Measurements from ENCODE around the gene MOB3B.

The MOB3B gene

DNA sequence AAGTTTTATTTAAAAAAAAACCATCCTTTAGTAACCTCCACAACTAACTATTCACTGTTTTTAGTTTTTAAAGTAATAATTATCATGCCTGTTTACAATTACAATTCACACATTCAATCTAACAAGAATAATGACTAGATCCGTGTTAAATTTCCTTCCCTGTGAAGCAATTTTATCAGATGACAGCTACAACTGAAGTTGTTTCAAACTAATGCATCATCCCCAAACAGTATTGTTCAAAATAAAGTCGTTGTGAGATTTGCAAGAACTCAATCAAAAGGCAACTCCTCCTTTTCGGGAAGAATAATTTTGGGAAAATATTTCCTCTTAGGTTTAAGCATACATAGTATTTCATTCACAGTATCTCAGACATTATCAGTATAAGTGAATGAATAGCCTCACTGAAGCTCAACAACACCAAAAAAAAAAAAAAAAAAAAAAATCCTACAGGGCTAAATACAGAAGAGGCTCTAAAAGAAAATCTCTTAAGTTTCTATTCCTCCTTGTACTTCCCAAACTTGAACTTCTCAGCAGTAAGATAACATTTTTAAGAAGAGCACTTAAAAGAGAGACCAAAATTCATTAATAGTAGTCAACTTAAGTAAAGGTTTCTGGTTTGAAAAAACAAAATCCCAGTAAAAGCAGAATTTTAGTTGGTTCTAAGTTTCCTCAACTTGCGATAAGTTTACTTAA, 34.3 kb upstream of the MOB3B start:
- Histone ChIP-seq H3K4me3 (ENCODE audit: low read depth in 1 of 2, low read length in 2 of 2) (no peak overlapping the region), H3K36me3 (ENCODE audit: insufficient read depth, low read length) (peaks cover 10% of the 10 kb centered on the region), H3K9ac (ENCODE audit: low read length) (no peak overlapping the region), H3K9me3 (ENCODE audit: low read length) (no peaks in the 10 kb centered on the region), H3K27me3 (ENCODE audit: control insufficient read depth in 1 of 2, insufficient read depth in 2 of 2, low read length in 2 of 2) (no peaks in the 10 kb centered on the region), H3K4me1 (ENCODE audit: insufficient read depth, low read length) (peaks cover 4% of the 10 kb centered on the region), H3K27ac (ENCODE audit: low read depth, low read length) (no peak overlapping the region)

DNA sequence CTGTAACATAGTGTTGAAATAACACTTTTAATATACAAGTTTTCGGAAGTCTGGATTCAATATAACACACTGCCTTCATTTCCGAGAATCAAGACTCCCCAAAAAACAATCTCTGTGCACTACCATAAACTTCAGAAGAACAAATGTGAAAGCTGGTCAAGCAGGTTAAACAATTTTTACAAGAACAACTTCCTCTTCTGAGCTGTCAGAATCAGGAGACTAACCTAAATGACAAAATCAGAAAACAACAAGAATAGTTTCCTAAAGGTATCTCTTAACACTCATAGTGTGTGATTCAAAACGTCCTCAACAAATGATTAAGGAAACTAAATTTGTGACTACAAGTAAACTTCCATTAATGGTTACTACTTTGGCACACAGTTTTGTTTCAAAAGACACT, 32.1 kb upstream of the MOB3B start:
- Histone ChIP-seq H3K4me3 (ENCODE audit: low read depth in 1 of 2, low read length in 2 of 2) (no peak overlapping the region), H3K4me1 (ENCODE audit: insufficient read depth, low read length) (peaks cover 4% of the 10 kb centered on the region), H3K9me3 (ENCODE audit: low read length) (no peaks in the 10 kb centered on the region), H3K36me3 (ENCODE audit: insufficient read depth, low read length) (peaks cover 20% of the 10 kb centered on the region), H3K9ac (ENCODE audit: low read length) (no peak overlapping the region), H3K27me3 (ENCODE audit: control insufficient read depth in 1 of 2, insufficient read depth in 2 of 2, low read length in 2 of 2) (no peaks in the 10 kb centered on the region), H3K27ac (ENCODE audit: low read depth, low read length) (no peak overlapping the region)

DNA sequence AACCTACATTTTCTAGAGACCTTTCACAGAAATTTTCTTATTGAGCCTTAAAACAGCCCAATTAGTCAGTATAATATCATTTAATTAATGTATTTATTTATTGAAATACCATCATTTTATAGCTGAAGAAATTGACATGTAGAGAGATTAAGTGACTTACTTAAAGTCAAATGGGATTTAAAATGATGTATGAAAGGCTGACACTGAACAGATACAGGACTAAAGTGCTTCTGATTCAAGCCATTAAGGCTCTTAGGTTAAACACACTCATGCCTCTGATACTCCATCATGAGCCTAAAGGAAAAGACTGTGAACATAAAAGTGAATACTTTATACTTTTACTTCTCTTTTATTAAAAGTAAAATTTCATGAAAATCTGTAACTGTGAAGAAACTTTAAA, 30.8 kb upstream of the MOB3B start:
- Histone ChIP-seq H3K36me3 (ENCODE audit: insufficient read depth, low read length) (peaks cover 26% of the 10 kb centered on the region), H3K4me3 (ENCODE audit: low read depth in 1 of 2, low read length in 2 of 2) (no peak overlapping the region), H3K27ac (ENCODE audit: low read depth, low read length) (no peak overlapping the region), H3K9ac (ENCODE audit: low read length) (no peak overlapping the region), H3K9me3 (ENCODE audit: low read length) (no peaks in the 10 kb centered on the region), H3K27me3 (ENCODE audit: control insufficient read depth in 1 of 2, insufficient read depth in 2 of 2, low read length in 2 of 2) (no peaks in the 10 kb centered on the region), H3K4me1 (ENCODE audit: insufficient read depth, low read length) (peaks cover 4% of the 10 kb centered on the region)

DNA sequence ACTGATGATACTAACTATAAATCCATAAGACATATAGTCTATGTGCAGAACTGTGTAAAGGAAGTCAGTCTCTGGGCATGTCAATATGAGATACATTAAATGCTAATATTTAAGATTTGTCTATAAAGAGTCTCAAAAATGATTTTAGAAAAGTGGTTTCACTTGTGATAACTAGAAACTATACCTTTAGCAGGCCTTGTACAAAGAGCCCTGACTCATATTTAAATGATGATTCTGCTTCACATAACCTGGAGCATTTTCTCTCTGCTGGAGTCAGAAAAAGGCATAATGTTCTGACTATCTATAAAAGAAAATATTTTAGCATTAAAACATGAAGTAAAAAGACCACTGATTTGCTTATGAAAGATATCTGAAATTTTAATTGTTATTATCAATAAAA, 28.7 kb upstream of the MOB3B start:
- Histone ChIP-seq H3K9ac (ENCODE audit: low read length) (no peak overlapping the region), H3K36me3 (ENCODE audit: insufficient read depth, low read length) (peaks cover 34% of the 10 kb centered on the region), H3K4me3 (ENCODE audit: low read depth in 1 of 2, low read length in 2 of 2) (no peak overlapping the region), H3K4me1 (ENCODE audit: insufficient read depth, low read length) (no peaks in the 10 kb centered on the region), H3K9me3 (ENCODE audit: low read length) (no peaks in the 10 kb centered on the region), H3K27me3 (ENCODE audit: control insufficient read depth in 1 of 2, insufficient read depth in 2 of 2, low read length in 2 of 2) (no peaks in the 10 kb centered on the region), H3K27ac (ENCODE audit: low read depth, low read length) (no peak overlapping the region)

- no peak overlapping the region for H3K9ac ChIP-seq (ENCODE audit: low read length)
- H3K4me1 ChIP-seq (ENCODE audit: insufficient read depth, low read length), result no peaks in the 10 kb centered on the region
- H3K4me3 ChIP-seq (ENCODE audit: low read depth in 1 of 2, low read length in 2 of 2), result no peak overlapping the region
- H3K27ac ChIP-seq (ENCODE audit: low read depth, low read length), result no peak overlapping the region
- H3K9me3 ChIP-seq (ENCODE audit: low read length), result no peaks in the 10 kb centered on the region
- H3K36me3 ChIP-seq (ENCODE audit: insufficient read depth, low read length), result peaks cover 30% of the 10 kb centered on the region
- H3K27me3 ChIP-seq (ENCODE audit: control insufficient read depth in 1 of 2, insufficient read depth in 2 of 2, low read length in 2 of 2), result no peaks in the 10 kb centered on the region
Observed at GRCh38 chr9:27556470-27556869, 26.9 kb upstream of the MOB3B start.

DNA sequence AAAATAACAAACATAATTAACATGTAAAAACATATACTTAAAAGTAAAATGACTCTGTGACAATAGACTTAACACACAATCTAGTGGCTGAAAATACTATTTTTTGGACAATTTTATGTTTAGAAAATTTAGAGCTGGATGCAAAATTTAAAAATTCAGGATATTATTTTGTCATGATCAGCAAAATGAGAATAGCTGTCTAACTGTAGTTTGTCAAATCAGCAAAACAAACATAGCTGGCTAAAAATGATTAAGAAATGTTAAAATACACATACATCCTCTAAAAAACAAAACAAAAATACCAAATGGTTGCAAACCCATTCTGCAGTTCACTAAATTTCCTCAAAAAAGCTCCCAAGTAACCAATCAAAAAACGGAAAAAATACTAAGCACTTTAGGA, 25.1 kb upstream of the MOB3B start:
- H3K27ac ChIP-seq (ENCODE audit: low read depth, low read length), result no peak overlapping the region
- peaks cover 24% of the 10 kb centered on the region for H3K36me3 ChIP-seq (ENCODE audit: insufficient read depth, low read length)
- no peaks in the 10 kb centered on the region for H3K4me1 ChIP-seq (ENCODE audit: insufficient read depth, low read length)
- no peaks in the 10 kb centered on the region for H3K27me3 ChIP-seq (ENCODE audit: control insufficient read depth in 1 of 2, insufficient read depth in 2 of 2, low read length in 2 of 2)
- no peaks in the 10 kb centered on the region for H3K9me3 ChIP-seq (ENCODE audit: low read length)
- H3K4me3 ChIP-seq (ENCODE audit: low read depth in 1 of 2, low read length in 2 of 2), result no peak overlapping the region
- H3K9ac ChIP-seq (ENCODE audit: low read length), result no peak overlapping the region

DNA sequence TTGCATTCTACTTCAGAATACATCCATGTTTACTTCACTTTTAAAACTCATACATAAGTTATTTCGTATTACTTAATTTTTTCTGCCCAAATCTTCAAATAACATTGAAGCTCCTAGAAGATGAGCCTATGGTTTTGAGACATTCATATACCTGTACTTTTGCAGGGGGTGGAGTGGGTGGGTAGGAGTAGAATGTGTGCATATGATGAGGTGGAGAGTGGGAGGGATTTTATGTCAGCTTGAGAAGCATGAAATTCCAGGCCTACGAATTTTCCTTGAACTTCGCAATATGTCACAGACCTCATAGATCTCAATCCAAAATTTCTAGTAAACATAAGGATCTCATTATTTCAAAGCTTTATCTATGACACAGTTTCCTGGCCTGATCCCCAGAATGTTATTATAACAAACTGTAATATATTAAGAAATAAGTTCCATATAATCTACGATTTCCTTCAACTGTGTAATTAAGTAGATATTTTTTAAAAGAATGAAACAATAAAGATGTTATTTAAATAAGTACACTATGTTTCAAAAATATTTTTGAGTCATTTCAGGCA, 19.7 kb upstream of the MOB3B start:
- peaks cover 8% of the 10 kb centered on the region for H3K36me3 ChIP-seq (ENCODE audit: insufficient read depth, low read length)
- no peak overlapping the region for H3K9ac ChIP-seq (ENCODE audit: low read length)
- H3K4me1 ChIP-seq (ENCODE audit: insufficient read depth, low read length), result no peaks in the 10 kb centered on the region
- no peak overlapping the region for H3K4me3 ChIP-seq (ENCODE audit: low read depth in 1 of 2, low read length in 2 of 2)
- no peaks in the 10 kb centered on the region for H3K9me3 ChIP-seq (ENCODE audit: low read length)
- no peaks in the 10 kb centered on the region for H3K27me3 ChIP-seq (ENCODE audit: control insufficient read depth in 1 of 2, insufficient read depth in 2 of 2, low read length in 2 of 2)
- no peak overlapping the region for H3K27ac ChIP-seq (ENCODE audit: low read depth, low read length)

- no peak overlapping the region for H3K27ac ChIP-seq (ENCODE audit: low read depth, low read length)
- H3K36me3 ChIP-seq (ENCODE audit: insufficient read depth, low read length), result peaks cover 6% of the 10 kb centered on the region
- H3K4me3 ChIP-seq (ENCODE audit: low read depth in 1 of 2, low read length in 2 of 2), result no peak overlapping the region
- no peaks in the 10 kb centered on the region for H3K27me3 ChIP-seq (ENCODE audit: control insufficient read depth in 1 of 2, insufficient read depth in 2 of 2, low read length in 2 of 2)
- no peak overlapping the region for H3K9ac ChIP-seq (ENCODE audit: low read length)
- no peaks in the 10 kb centered on the region for H3K4me1 ChIP-seq (ENCODE audit: insufficient read depth, low read length)
- H3K9me3 ChIP-seq (ENCODE audit: low read length), result no peaks in the 10 kb centered on the region
Observed at GRCh38 chr9:27548055-27548741, 18.6 kb upstream of the MOB3B start.

GRCh38 chr9:27545471-27545870, 15.9 kb upstream of the MOB3B start:
- Histone ChIP-seq H3K4me1 (ENCODE audit: insufficient read depth, low read length) (peaks cover 17% of the 10 kb centered on the region), H3K27me3 (ENCODE audit: control insufficient read depth in 1 of 2, insufficient read depth in 2 of 2, low read length in 2 of 2) (no peaks in the 10 kb centered on the region), H3K36me3 (ENCODE audit: insufficient read depth, low read length) (peaks cover 6% of the 10 kb centered on the region), H3K4me3 (ENCODE audit: low read depth in 1 of 2, low read length in 2 of 2) (no peak overlapping the region), H3K9me3 (ENCODE audit: low read length) (no peaks in the 10 kb centered on the region), H3K9ac (ENCODE audit: low read length) (no peak overlapping the region), H3K27ac (ENCODE audit: low read depth, low read length) (no peak overlapping the region)

DNA sequence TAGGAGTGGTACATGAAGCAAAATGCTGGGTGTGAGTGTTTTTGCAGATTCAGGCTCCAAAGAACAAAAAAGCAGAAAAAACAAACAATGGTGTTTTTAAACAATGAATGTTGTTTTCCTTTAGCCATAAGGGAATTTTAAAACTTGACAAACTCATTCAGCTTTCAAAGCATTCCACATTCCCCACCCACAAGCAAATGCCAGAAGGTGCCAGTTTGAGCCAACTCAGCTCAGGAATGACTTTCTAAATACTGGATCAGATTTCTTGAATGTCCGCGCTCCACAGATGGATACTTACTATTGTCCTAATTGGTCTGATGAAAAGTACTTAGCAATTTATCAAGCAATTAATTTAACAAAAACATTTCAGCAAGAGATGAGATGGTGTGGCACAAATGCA, 12.9 kb upstream of the MOB3B start:
- H3K36me3 ChIP-seq (ENCODE audit: insufficient read depth, low read length), result peaks cover 6% of the 10 kb centered on the region

GRCh38 chr9:27541740-27542139, 12.1 kb upstream of the MOB3B start:
- Histone ChIP-seq H3K9ac (ENCODE audit: low read length) (no peak overlapping the region), H3K36me3 (ENCODE audit: insufficient read depth, low read length) (peaks cover 6% of the 10 kb centered on the region), H3K27me3 (ENCODE audit: control insufficient read depth in 1 of 2, insufficient read depth in 2 of 2, low read length in 2 of 2) (no peaks in the 10 kb centered on the region), H3K4me1 (ENCODE audit: insufficient read depth, low read length) (peaks cover 43% of the 10 kb centered on the region), H3K4me3 (ENCODE audit: low read depth in 1 of 2, low read length in 2 of 2) (no peak overlapping the region), H3K27ac (ENCODE audit: low read depth, low read length) (no peak overlapping the region), H3K9me3 (ENCODE audit: low read length) (no peaks in the 10 kb centered on the region)

More for the DNA sequence above, 12.9 kb upstream of the MOB3B start:
- no peak overlapping the region for H3K9ac ChIP-seq (ENCODE audit: low read length)
- H3K4me3 ChIP-seq (ENCODE audit: low read depth in 1 of 2, low read length in 2 of 2), result no peak overlapping the region
- no peak overlapping the region for H3K27ac ChIP-seq (ENCODE audit: low read depth, low read length)
- no peaks in the 10 kb centered on the region for H3K27me3 ChIP-seq (ENCODE audit: control insufficient read depth in 1 of 2, insufficient read depth in 2 of 2, low read length in 2 of 2)
- H3K9me3 ChIP-seq (ENCODE audit: low read length), result no peaks in the 10 kb centered on the region
- peaks cover 38% of the 10 kb centered on the region for H3K4me1 ChIP-seq (ENCODE audit: insufficient read depth, low read length)

Data from muscle layer of colon (tissue), 2 donors.